ENCODE measurements around the gene FGD2.

The FGD2 gene

DNA sequence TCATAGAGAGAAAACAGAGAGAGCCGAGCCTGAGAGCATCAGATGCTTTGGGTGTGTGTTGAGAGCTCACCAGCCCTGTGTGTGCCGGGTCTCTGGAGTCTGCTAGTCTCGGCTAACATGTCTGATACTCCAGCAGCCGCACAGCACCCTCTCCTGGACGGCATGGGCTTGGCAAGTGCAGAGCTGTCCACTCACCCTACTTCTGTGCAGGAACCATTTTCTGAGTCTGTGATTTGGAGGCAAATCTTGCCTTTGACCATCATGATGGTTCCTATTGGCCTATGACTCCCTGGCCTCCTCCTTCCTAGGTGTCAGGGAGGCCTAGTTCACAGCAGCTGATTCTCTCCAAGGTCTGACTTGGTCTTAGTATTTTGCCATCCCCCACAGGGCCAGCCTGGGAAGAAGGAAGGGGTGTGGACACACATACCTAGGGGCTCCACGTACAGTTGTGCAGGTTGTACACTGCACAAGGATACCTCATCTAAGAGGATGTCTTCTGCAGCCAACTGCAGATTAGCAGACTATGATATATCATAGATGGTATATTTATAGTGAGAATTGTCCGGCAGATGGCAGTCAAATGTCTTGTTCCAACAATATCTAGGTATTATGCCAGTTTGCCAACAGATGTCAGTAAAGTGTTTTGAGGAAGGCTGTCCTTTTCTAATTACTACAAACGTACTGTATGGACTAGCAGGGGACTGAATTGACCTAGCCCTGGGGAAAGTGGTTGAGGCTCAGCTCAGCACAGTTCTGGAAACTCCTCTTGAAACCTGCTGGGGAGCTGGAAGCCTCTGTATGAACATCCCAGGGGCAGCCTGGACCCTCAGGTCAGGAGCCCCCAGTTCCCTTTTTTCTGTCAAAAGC, 13.0 kb downstream of the FGD2 start:
- peak; percentile 85 for DNase-seq (ENCODE audit: low read depth)

DNA sequence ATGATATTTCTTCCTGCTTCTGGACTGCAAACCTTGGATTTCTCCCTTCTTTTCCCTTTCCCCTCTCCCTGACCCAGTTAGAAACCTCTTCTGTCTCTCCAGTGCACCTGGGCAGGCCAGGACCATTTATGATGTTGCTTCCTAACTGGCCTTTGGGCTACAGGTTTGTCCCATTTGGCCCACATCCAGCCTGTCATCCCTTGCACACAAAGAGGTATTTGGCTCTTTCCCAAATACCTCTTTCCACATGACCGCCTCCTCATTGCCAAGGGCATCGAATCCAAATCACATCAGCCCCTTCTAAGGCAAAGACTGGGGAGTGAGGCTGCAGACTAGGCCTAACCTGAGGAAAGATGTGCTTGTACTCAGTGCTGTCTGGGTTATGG, 13.6 kb downstream of the FGD2 start:
- no peak for DNase-seq (ENCODE audit: low read depth)

DNA sequence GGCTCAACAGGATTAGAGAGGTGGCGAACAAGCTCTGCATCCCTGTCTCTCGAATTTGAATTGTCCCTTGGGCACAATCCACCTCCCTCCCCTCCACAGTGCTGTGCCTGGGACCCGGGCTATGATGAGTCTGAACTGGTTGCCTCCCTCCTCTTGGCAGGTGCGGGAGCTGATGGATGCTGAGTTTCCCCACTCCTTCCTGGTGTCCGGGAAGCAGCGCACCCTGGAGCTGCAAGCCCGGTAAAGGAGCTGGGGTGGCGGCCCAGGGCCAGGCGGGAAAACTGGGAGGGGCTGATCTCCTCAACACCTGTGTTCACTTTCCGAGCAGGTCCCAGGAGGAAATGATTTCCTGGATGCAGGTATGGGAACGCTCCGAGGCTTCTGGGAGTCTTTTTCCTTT, 14.9 kb downstream of the FGD2 start:
- no peak for DNase-seq (ENCODE audit: low read depth)

DNA sequence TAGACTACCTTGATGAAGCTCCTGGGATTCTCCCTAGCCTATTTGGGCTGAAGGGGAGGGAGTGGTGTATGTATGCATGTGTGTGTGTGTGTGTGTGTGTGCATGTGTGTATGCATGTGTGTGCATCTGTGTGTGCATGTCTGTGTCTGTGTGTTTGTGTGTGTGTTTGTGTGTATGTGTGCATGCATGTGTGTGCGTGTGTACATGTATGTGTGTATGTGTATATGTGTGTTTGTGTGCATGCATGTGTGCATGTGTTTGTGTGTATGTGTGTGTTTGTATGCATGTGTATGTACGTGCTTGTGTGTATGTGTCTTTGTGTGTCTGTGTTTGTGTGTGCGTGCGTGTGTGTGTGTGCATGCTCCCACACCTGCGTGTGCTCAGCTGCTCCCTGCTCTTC, 15.4 kb downstream of the FGD2 start:
- no peak for DNase-seq (ENCODE audit: low read depth)

DNA sequence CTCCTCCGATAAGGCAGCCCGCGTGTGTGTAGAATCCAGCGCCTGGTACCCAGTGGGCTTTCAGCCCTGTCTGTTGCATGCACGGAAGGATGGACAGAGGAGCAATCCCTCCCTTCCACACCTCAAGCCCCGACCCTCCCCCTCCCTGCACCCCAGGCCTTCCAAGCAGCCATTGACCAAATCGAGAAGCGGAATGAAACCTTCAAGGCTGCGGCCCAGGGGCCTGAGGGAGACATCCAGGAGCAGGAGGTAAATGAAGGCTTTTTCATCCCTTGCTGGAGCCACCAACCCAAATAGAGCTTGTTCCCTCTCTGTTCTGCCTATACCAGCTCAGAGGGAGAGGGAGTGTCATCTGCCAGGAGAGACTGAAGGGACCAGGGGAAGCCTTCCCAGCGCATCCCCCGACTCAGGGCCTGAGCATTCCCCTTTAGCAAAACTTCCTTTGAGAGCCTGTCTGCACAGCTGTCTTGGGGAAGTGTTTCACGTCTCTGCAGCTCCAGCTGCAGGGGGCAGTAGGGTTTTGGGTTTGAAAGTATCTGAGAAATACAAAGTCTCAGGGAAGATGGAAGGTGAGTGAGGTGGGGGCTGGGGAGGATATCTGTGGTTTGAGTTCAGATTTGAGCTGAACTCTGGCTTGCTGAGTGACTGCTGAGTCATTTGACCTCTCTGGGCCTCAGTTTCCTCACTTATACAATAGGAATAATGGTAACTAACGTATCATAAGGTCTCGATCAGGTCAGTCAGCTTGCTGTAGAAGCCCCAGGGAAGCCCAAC, 16.1 kb downstream of the FGD2 start:
- peak; percentile 26 for DNase-seq (ENCODE audit: low read depth)

DNA sequence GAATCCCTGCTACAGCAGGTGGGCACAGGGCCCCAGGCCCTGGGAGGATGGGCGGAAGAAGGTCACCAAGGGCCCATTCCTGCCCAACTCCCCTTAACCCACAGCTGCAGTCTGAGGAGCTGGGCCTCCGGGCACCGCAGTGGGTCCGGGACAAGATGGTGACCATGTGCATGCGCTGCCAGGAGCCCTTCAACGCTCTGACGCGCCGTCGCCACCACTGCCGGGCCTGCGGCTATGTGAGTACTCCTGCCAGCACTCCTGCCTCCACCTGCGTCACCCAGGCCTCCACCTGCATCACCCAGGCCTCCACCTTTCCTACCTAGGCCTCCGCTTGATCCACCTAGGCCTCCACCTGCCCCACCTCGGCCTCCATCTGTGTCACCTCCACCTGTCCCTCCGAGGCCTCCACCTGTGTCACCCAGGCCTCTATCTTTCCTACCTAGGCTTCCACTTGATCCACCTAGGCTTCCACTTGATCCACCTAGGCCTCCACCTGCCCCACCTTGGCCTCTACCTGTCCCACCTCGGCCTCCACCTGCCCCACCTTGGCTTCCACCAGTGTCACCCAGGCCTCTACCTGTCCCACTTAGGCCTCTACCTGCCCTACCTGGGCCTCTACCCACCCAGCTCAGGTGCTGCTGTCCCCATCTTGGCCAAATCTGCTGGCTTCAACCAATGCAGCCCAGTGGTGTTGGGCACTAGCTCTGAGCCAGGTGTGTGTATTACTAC, 16.8 kb downstream of the FGD2 start:
- DNase-seq (ENCODE audit: low read depth): no peak

DNA sequence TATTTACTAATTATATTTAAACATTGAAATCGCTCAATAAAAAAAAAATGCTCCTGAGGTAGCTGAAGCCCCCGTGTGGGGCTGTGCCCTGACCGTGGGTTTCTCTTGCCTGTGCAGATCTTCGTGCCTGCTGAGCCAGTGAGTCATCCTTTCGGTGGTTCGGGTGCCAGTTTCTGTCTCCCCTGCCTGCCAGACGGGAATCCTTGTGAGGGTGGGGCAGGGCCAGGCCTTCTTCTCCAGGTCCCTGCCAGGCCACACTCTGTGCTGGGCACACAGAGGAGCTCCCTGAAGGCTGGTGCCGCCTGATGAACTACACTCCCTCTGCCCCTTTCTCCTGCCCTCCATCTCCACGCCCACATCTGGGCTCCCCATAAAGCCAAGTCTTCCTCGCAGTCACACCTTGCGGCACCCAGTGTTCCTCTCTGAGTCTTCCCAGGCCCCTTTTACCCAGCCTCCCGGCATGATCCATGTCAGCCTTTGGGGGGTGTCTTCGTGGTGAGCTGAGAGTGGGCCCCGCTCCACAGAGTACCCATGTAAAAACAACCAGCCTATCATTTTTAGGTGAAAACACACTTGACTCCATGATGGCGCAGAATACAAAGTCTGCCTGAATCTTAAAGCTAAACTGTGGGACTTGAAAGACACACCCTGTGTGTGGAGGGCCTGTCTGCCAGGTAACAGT, 19.3 kb downstream of the FGD2 start:
- DNase-seq (ENCODE audit: low read depth): no peak

DNA sequence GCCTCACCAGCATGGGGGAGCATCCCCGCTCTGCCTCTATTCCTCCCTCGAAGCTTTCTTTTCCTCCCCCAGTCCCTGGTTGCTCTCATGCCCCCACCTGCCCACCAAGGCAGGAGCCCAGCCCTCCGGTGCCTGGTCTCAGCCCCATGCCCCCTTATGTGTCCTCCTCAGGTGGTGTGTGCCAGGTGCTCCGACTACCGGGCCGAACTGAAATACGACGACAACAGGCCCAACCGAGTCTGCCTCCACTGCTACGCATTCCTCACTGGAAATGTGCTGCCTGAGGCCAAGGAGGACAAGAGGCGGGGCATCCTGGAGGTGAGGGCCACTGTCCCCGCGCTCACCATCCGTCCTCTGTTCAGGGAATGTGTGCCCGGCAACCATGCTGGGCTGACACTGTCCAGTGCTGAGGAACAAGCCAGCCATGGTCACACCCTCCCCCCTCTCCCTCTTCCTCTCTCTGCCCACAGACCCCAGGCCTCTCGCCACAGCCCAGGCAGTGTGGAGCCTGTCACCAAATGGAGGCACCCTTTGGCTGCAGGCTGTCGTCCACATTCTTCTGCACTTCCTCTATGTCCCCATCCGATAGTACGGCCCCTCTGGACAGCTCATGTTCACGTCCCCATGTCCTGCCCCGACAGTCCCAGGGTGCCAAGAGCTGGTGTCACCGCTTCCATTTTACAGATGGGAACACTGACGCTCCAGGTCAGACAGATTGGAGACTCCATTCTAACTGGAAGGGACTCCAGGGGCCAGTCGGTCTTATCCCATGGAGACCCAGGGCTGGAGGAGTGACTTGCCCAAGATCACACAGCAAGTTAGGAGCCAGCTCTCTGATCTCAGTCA, 20.4 kb downstream of the FGD2 start:
- DNase-seq (ENCODE audit: low read depth): no peak

DNA sequence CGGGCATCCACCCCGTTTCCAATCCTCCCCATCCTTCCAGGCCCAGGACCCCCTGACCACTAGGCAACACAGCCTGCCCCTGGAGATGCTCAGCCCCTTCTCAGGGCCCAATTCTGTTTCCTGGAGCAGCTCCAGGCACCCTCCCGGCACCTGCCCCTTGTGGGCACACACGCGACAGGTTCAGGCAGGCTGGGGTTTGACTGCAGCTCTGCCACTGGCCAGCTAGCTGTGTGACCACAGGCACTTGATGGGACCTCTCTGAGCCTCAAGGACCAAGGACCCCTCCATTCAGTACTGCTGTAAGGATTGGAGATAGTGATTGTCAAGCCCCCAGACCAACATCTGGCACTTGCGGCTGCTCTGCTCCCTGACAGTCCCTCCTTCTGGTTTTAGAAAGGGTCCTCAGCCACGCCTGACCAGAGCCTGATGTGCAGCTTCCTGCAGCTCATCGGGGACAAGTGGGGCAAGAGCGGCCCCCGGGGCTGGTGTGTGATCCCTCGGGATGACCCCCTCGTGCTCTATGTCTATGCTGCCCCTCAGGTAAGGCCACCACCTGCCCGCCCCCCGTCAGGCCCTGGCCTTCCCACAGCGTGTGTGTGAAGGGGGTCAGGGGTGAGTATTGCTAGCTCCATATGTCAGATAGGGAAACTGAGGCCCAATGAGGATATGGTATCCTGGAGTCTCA, 21.7 kb downstream of the FGD2 start:
- DNase-seq (ENCODE audit: low read depth): no peak

DNA sequence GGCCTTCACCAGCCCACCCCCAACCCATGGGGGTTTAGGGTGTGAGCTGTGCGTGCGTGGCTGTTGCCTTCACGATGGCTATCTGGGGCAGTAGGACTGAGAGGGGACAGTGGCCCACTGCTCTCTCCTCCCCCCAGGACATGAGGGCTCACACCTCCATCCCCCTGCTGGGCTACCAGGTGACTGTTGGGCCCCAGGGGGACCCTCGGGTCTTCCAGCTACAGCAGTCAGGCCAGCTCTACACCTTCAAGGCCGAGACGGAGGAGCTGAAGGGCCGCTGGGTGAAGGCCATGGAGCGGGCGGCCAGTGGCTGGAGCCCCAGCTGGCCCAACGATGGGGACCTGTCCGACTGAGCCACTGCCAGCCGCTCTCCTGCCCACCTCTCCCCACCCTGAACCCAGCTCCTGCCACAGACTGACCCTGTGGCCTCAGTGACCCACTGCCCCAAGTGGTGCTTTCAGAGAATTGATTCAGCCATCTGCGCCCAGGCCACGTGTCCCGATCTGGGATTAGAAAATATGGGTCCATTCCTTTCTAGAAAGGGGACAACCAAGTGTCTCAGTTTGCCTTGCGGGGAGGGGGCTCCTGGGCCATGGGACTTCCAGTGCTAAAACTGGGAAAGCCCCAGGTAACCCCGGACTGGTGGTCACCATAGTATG, 22.5 kb downstream of the FGD2 start:
- no peak for DNase-seq (ENCODE audit: low read depth)

DNA sequence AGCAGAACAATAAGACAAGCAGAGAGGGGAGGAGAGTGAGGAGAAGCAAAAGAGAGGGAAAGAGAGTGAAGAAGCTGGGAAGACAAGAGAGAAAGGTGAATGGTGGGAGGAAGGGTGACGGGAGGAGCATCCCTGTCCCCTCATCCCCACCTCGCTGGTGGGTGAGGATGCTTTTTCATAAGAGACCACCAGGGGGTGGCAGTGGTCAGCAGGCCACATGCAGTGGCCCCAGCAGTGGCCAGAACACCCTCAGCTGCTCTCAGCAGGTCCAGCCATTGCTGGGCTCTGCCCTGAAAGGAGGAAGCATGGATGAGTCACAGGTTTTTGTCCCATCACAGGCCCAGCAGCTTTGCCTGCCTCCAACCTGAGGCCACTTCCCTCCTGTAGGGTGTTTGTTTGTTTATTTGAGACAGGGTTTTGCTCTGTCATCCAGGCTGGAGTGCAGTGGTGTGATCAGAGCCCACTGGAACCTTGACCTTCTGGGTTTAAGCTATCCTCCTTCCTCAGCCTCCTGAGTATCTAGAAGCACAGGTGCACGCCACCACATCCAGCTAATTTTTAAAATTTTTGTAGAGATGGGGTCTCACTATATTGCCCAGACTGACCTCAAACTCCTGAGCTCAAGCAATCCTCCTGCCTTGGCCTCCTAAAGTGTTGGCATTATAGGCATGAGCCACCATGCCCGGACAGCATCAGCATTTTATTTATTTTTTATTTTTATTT, 24.0 kb downstream of the FGD2 start:
- DNase-seq (ENCODE audit: low read depth): peak; percentile 78

DNA sequence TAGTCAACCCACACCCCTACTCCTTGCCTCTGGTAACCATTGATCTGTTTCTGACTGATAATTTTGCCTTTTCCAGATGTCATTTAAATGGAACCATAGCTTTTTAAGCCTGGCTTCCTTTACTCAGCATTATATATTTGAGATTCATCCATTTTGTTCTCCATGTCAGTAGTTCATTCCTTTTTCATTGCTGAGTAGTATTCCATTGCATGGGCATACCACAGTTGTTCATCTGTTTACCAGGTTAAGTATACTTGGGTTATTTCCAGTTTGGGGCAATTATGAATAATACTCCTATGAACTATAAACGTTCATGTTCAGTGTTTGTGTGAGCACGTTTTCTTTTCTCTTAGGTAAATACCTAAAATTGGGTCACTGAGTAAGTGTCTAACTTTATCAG, 25.1 kb downstream of the FGD2 start:
- DNase-seq (ENCODE audit: low read depth): no peak

DNA sequence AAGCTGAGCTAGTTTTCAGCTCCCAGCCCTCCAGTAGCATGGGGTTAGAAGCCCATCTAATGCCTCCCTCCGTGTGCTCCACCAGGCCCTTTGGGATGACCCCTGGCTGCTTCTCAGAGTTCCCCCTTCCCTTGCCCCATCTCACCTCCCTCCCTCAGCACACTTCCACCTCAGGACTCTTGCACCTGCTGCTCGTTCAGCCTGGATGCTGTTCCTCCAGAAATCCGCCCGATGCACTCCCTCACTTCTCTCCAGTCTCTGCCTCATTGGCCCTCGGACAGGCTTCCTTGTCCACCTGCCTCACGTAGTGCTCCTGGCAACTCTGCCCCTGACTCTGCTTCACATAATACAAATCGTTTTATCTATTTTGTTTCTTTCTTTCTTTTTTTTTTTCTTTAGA, 26.8 kb downstream of the FGD2 start:
- no peak for DNase-seq (ENCODE audit: low read depth)

DNA sequence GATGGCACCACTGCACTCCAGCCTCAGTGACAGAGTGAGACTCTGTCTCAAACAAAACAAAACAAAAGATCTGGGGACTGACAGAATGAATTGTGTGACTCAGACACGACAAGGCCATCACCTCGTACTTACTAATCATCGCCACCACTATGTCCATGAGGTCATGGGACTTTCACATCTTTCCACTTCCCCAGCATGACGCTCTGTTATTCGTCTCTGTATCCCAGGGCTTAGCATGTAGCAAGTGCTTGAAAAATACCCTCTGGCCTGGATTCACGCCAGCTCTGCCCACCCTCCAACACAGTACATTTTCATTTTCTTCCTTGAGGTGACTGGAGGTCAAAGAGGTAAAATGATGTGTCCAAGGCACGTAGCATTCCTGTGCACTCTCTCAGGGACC, 27.8 kb downstream of the FGD2 start:
- no peak for DNase-seq (ENCODE audit: low read depth)

DNA sequence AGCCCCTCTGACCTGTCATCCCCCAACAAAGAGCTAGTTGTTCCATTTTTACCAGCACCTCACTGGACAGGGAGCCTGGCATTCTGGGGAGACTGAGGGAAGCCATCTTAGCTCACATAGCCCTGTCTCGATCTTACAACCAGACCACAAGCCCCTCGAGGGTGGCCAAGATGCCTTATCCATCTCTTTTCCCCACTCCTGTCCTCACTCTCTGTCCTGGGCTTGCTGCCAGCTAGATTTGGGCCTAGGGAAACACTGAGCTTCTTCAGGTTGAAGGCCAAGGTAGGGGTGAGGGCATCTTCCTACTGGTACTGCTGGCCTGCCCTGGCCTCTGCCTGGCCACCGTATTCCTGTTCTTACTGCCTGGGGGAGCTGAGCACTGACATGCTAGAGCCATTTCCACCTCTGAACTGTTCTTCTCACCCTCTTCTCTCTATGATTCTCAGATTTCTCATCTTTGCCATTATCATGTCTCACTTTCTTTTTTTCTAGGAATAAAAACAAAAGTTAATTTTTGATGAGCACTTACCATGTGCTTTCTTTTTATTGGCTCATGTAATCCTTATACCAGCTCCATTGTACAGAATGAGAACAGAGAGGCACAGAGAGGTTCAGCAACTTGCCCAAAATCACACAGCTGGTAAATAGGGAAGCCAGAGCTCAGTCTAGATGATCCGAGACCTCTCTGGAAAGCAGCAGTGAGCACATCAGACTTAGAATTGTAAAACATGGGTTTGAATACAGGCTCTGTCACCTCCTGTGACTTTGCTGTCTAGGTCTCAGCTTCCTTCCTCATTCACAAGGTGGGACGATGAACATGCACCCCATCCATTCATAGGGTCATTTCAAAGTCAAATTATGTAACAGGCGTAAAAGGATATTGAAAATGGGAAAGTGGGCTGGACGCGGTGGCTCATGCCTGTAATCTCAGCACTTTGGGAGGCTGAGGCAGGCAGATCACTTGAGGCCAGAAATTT, 28.7 kb downstream of the FGD2 start:
- DNase-seq (ENCODE audit: low read depth): no peak

DNA sequence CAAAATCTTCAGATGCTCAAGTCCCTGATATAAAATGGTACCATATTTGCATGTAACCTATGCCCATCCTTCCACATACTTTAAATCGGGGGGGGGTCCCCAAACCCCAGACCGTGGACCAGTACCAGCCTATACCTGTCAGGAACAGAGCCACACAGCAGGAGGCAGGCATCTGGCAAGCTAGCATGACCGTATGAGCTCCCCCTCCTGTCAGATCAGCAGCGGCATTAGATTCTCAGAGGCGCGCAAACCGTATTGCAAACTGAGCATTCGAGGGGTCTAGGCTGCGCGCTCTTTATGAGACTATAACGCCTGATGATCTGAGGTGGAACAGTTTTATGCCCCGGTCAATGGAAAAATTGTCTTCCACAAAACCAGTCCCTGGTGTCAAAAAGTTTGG, 30.7 kb downstream of the FGD2 start:
- DNase-seq (ENCODE audit: low read depth): no peak

DNA sequence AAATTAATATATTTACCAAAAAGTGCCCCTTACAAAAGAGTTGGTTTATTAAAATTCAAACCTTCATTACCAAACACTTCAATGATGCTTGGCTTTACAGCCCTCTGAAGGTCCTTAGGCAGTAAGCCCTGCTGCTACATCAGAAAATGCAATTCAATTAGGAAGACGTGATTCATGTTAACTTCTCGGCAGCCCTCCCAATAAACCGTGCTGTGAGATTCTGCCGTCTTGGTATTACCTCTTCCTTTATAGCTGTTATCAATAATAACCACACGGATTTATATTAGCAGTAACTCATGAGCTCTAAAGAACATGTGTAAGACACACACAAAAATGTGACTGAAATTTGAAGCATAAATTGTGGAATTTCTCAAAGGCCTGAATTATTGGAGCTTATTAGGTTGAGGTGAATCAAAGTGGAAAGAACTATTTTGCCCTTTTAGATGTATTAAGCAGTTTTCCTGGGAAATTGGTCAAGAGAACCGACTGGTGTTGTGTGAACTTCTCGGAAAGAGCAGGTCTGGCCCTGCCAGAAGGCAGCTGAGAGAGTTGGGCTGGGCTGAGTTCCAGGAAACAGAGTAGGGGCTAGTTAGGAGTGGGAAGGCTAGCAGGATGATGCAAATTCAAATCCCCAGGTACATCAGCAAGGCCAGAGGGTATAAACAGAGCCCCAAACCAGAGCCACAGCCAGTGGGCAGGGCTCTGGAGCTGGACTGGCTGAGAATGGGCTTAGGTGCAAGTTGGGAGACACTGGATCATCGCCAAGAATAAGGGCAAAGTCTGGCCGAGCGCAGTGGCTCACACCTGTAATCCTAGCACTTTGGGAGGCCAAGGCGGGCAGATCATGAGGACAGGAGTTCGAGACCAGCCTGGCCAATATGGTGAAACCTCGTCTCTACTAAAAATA, 33.1 kb downstream of the FGD2 start:
- peak; percentile 45 for DNase-seq (ENCODE audit: low read depth)
